Ishikawa (cell line): ENCODE measurements around the gene DUSP8.

Experiments
- RAD21 ChIP-seq: IDR thresholded peaks from 2 replicates; pipeline ENCODE4 v1.6.1; 2012; ENCODE audit warnings: low read depth
- ZBTB7A ChIP-seq: IDR thresholded peaks from 2 replicates; pipeline ENCODE4 v1.6.1; 2012; ENCODE audit warnings: low read depth

DNA sequence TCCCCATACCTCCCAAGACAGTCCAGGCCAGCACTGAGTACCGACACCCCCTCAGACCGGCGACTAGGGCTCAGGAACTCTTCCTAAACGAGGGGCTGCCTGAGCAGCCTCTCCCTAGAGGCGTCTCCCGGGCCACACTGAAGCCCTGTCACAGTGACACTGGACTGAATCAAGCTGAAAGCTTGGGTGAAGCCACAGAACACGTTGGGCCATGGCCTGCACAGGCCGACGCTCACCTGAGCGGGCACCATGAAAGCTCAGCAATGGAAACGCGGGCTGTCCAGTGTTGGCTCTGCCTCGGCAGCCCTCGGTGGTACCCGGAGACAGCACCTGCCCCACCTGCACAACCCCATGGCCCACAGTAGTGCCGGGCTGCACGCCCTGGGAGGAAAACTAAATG lies 42.8 kb downstream of the DUSP8 start:
- TF ChIP-seq RAD21 (no peak), ZBTB7A (no peak)
